HK-2 (cell line): Measurements from ENCODE around the gene ZNF346.
"Not testable (repeated sequence)": the region's sequence is repeated elsewhere in the genome, so short reads cannot be mapped to it uniquely, and the experiment has no call there.

Experiments
- DNase-seq: peaks from one replicate; pipeline ENCODE4 v3.0.0-alpha.2; 2018; ENCODE audit not compliant: unreplicated experiment

ZNF346 gene

GRCh38 chr5:177022386-177023302, at the start of gene ZNF346:
TSS of gene ZNF346 (plus strand) at chr5:177022696. CDS start at chr5:177022739, 43 bp downstream.
- DNase-seq: peak; percentile 81

DNA sequence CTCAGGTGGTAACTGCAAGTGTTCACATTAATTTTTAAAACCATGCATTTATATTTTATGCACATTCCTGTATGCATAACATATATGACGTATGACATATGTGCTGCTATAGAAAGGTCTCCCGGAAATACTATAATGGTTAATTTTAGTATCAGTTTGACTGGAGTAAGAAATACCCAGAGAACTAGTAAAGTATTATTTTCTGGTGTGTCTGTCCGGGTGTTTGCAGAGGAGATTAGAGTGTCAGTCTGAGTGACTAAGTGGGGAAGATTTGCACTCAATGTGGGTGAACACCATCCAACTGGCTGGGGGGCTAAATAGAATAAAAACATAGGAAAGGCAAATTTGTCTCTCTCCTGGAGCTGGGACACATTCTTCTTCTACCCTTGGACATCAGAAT, 42.8 kb upstream of the ZNF346 start:
- DNase-seq: no peak

DNA sequence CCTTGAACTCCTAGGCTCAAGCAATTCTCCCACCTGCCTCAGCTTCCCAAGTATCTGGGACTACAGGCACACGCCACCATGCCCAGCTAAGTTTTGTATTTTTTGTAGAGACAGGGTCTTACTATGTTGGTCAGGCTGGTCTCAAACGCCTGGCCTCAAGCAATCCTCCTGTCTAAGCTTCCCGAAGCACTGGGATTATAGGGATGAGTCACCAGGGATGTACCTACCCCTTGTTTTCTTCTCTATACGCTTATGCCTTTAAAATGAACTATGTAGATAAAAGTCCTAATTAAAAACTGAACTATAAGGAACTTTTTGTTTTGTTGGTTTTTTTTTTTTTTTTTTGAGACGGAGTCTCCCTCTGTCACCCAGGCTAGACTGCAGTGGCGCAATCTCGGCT, 41.7 kb upstream of the ZNF346 start:
- DNase-seq: no peak

- DNase-seq: not testable (repeated sequence)
Observed at GRCh38 chr5:176983112-176983511, 39.4 kb upstream of the ZNF346 start.

DNA sequence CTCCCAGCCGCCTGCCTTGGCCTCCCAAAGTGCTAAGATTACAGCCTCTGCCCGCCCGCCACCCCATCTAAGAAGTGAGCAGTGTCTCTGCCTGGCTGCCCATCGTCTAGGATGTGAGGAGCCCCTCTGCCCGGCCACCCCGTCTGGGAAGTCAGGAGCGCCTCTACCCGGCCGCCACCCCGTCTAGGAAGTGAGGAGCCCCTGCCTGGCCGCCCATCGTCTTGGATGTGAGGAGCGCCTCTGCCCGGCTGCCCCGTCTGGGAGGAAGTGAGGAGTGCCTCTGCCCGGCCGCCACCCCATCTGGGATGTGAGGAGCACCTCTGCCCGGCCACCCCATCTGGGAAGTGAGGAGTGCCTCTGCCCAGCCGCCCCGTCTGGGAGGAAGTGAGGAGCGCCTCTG, 38.9 kb upstream of the ZNF346 start:
- not testable (repeated sequence) for DNase-seq

- DNase-seq: not testable (repeated sequence)
Observed at GRCh38 chr5:176984176-176984575, 38.3 kb upstream of the ZNF346 start.

- no peak for DNase-seq
Observed at GRCh38 chr5:176985516-176985915, 37.0 kb upstream of the ZNF346 start.

- no peak for DNase-seq
Observed at GRCh38 chr5:176986280-176986679, 36.2 kb upstream of the ZNF346 start.

- no peak for DNase-seq
Observed at GRCh38 chr5:176987583-176987982, 34.9 kb upstream of the ZNF346 start.

DNA sequence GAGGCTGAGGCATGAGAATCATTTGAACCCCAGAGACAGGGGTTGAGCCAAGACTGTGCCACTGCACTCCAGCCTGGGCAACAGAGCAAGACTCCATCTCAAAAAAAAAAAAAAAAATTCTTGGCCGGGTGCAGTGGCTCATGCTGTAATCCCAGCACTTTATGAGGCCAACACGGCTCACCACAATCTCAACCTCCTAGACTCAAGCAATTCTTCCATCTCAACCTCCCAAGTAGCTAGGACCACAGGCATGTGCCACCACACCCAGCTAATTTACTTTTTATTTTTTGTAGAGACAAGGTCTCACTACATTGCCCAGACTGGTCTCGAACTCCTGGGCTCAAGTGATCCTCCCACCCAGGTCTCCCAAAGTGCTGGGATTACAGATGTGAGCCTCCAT, 29.4 kb upstream of the ZNF346 start:
- DNase-seq: not testable (repeated sequence)

- DNase-seq: no peak
Observed at GRCh38 chr5:176994460-176995121, 27.9 kb upstream of the ZNF346 start.

GRCh38 chr5:176995122-176995490, 27.4 kb upstream of the ZNF346 start:
- no peak for DNase-seq

DNA sequence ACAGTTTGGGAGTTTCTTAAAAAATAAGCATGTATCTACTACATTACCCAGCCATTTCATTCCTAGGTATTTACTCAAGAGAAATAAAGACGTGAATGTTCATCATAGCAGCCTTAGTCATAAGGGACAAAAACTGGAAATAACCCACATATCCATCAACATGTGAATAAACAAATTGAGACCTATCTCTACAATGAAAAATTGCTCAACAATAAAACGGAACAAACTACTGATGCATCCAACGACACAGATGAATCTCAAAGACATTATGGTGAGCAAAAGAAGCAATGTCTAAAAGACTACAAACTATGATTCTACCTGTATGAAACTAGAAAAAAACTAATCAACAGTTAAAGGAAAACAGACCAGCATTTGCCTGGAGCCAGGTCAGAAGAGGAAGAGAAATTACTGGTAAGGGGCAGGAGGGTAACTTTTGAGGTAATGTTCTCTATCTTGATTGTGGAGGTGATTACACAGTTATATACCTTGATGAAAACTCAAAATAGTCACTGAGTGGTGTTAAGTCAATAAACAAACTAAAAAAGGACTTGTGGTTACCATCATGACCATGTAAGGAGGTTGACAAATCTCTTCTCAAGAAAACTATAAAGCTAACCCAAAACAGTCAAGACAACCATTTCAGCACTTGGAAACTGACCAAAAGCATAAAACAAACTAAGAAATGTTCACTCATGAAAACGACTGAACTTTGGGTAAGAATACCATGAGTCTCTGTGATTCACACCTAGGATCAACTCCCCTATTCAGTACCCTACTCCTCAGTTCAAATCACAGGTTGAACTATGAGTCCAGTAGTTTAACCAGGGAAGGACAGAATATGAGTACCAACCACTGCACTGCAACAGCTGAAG, 26.4 kb upstream of the ZNF346 start:
- no peak for DNase-seq

DNA sequence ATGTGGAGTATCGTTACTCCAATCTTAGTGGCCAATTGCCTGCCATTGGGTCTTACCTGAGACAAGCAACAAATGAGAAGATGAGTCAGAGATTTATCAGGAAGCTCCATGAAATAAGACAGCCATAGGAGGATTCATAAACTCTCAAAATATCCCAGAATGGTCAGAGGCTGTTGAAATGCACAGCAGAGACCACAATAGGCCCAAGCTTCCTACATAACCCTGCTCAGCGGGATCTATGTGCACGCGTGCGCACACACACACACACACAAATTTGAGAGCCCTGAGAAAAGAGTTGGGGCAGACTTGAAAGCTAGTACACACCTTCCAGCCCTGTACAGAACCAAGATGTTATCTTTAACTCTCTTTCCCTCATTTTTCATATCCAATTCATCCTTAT, 25.7 kb upstream of the ZNF346 start:
- no peak for DNase-seq

DNA sequence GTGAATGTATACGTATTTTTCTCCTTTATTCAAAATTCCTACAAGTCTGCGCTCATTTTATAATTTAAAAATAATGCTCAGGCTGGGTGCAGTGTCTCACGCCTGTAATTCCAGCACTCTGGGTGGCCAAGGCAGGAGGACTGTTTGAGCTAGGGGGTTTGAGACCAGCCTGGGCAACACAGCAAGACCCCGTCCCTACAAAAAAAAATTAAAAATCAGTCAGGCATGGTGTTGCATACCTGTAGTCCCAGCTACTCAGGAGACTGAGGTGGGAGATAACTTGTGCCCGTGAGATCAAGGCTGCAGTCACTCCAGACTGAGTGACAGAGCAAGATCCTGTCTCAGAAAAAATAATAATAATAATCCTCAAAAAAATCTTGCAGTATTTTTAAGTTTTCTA, 23.7 kb upstream of the ZNF346 start:
- DNase-seq: no peak

DNA sequence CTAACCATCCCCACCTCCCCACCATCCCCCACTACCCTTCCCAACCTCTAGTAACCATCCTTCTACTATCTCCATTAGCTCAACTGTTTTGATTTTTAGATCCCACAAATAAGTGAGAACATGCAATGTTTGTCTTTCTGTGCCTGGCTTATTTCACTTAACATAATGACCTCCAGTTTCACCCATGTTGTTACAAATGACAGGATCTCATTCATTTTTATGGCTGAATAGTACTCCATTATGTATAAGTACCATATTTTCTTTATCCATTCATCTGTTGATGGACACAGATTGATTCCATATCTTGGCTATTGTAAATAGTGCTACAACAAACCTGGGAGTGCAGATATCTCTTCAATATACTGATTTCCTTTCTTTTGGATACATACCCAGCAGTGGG, 23.0 kb upstream of the ZNF346 start:
- DNase-seq: not testable (repeated sequence)

DNA sequence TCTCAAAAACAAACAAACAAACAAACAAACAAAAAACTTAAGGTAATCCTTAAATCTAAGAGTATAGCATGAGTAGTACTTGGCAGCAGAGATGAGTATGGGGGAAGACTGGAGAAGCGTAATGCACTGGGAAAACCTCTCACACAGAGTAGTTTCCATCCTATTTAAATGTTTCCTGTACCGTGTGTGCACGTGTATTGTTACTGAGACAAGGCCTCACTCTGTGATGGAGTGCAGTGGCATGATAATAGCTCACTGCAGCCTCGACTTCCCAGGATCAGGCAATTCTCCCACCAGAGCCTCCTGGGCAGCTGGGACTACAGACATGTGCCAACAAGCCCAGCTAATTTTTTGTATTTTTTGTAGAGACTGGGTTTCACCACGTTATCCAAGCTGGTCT, 18.8 kb upstream of the ZNF346 start:
- DNase-seq: no peak

DNA sequence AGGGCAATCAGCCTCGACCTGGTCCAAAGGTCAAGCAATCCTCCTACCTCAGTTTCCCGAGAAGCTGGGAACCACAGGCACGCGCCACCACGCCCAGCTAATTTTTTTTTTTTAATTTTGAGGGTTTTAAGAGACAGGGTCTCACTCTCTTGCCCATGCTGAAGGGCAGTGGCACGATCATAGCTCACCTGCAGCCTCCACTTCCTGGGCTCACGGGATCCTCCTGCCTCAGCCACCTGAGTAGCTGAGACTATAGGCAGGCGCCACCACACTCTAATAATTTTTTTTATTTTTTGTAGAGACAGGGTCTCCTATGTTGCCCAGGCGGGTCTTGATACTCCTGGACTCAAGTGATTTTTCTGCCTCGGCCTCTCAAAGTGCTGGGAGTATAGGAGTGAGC, 17.5 kb upstream of the ZNF346 start:
- DNase-seq: no peak

GRCh38 chr5:177005619-177006264, 16.8 kb upstream of the ZNF346 start:
- peak; percentile 53 for DNase-seq

- DNase-seq: peak; percentile 89
Observed at GRCh38 chr5:177006265-177006972, 16.1 kb upstream of the ZNF346 start, which contains the start of gene UIMC1. TSS of gene UIMC1 (minus strand) at chr5:177006779. CDS start at chr5:176982615, 24,164 bp downstream.

- DNase-seq: no peak
Observed at GRCh38 chr5:177008716-177009115, 13.8 kb upstream of the ZNF346 start.
